PC-9 (cell line): ENCODE measurements around the gene NTNG2.

ENCODE experiments used
- EZH2 ChIP-seq: fragments of 200-600 bp; sonication (generic); IDR thresholded peaks from 2 replicates; pipeline ENCODE4 v1.8.0; 2017; ENCODE audit warnings: antibody characterized with exemption, low read depth
- TF ChIP-seq, protein P1 (sequence below): fragments of 200-600 bp; sonication (generic); conservative IDR thresholded peaks from 2 replicates; pipeline ENCODE4 v1.6.1; 2017; ENCODE audit warnings: mixed run types, antibody characterized with exemption, mild to moderate bottlenecking, moderate library complexity

DNA sequence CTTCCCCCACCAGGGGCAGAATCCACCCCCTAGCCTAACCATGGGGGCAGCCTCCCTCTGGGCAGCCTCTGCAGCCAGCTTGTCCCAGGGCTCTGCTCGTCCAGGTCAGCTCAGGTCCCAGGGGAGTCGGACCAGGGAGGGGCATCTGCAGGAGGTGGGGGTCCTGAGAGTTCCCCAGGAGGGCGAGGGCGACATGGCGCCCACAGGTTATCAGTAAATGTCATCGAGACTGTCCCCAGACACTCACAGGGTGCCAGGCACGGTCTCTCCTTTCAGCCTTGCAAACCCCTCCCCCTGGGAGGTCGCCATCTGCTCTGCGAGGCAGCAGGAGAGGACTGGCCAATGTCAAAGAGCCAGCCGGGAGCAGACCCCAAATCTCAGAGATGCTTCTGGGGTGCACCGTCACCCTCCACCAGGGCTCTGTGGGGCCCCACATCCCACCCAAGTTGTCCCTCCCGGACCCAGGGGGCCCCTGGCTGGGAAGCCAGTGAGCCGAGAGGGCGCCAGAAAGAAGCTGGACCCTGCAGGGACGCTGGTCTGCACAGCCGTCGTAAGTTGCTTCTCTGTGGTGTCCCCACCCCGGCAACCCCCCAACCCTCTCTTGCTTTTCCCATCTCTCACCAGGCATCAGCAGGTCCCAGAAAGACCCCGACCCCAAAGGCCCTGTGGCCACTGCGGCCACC lies 69.3 kb downstream of the NTNG2 start:
- TF ChIP-seq, protein P1, sequence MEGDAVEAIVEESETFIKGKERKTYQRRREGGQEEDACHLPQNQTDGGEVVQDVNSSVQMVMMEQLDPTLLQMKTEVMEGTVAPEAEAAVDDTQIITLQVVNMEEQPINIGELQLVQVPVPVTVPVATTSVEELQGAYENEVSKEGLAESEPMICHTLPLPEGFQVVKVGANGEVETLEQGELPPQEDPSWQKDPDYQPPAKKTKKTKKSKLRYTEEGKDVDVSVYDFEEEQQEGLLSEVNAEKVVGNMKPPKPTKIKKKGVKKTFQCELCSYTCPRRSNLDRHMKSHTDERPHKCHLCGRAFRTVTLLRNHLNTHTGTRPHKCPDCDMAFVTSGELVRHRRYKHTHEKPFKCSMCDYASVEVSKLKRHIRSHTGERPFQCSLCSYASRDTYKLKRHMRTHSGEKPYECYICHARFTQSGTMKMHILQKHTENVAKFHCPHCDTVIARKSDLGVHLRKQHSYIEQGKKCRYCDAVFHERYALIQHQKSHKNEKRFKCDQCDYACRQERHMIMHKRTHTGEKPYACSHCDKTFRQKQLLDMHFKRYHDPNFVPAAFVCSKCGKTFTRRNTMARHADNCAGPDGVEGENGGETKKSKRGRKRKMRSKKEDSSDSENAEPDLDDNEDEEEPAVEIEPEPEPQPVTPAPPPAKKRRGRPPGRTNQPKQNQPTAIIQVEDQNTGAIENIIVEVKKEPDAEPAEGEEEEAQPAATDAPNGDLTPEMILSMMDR = no peak
- TF ChIP-seq EZH2 = no peak
